A549 (cell line): ENCODE data around the gene SMLR1.

ENCODE experiments used
- CTCF ChIP-seq: fragments of >200 bp; sonication (Bioruptor Twin); formaldehyde crosslinking; IDR thresholded peaks from 3 replicates; pipeline ENCODE4 v1.5.1; 2016
- MAX ChIP-seq: IDR thresholded peaks from 2 replicates; pipeline ENCODE4 v1.6.1; 2012
- MAZ ChIP-seq: fragments of 150-350 bp; IDR thresholded peaks from 2 replicates; pipeline ENCODE4 v1.6.1; 2014; ENCODE audit warnings: antibody characterized with exemption, low read depth, low read length, borderline replicate concordance
- RCOR1 ChIP-seq: fragments of 150-350 bp; IDR thresholded peaks from 2 replicates; pipeline ENCODE4 v1.6.1; 2014; ENCODE audit warnings: antibody characterized with exemption, low read length, low read depth
- ZC3H11A ChIP-seq: fragments of 450-650 bp; IDR thresholded peaks from 2 replicates; pipeline ENCODE4 v1.6.1; 2014; ENCODE audit warnings: antibody characterized with exemption, mild to moderate bottlenecking

- TF ChIP-seq ZC3H11A (no peak), CTCF (no peak), RCOR1 (no peak), MAZ (no peak), MAX (no peak)
Measured at GRCh38 chr6:130831607-130832006, 4.4 kb downstream of the SMLR1 start.
